ENCODE measurements around the gene CATSPER4.
"Not testable (repeated sequence)": the region's sequence is repeated elsewhere in the genome, so short reads cannot be mapped to it uniquely, and the experiment has no call there.

The CATSPER4 gene

DNA sequence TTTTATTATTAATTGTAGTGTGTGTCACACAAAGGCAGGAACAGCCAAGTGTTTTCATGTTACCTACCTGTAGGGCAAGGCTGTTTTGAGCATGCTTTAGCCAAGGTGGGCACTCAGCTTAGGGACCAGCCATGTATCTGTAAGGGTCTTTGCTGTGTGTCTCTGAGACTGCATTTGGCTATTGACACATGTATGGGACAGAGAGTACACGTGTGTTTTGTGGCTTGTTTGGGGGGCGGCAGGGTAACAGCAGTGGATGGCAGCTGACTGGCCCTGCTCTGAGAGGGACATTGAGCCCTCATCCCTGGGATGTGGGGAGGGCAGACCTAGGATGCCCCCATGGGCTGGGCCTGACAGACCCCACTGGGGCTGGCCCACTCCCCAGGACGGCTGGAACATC, 6.9 kb downstream of the CATSPER4 start:
- no peak for DNase-seq

DNA sequence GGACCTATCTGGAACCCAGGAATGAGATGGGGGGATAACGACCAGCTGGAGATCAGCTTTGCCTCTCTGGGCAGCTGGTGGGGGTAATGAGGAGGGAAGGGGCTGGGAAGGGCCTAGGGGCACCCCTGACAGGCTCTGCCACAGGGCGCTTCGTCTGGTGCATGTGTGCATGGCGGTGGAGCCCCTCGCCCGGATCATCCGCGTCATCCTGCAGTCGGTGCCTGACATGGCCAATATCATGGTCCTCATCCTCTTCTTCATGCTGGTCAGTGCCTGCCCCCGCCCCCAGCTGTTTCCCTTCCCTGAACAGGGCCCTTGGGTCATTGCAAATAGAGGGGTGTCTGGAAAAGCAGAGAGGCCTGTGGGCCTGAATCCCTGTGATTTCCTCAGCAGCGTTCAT, 7.4 kb downstream of the CATSPER4 start:
- no peak for DNase-seq

DNA sequence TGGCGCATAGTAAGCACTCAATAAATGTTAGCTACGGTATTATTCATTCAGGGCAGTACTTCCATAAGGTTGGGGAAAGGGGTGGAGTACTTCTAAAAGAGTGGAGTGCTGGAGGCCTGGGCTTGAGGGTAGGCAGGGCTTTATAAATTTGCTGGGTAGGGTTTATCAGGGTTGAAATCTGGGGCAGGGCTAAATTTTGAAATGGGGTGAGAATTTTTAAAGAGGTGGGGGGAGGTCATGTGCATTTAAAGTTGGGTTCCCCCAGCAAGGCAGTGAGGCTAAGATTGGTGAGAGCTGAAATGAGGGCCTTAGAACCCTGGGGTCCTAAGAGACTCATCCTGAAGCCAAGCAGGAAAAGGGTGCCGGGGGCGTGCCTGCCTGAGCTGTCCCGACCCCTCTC, 10.0 kb downstream of the CATSPER4 start:
- DNase-seq = no peak

DNA sequence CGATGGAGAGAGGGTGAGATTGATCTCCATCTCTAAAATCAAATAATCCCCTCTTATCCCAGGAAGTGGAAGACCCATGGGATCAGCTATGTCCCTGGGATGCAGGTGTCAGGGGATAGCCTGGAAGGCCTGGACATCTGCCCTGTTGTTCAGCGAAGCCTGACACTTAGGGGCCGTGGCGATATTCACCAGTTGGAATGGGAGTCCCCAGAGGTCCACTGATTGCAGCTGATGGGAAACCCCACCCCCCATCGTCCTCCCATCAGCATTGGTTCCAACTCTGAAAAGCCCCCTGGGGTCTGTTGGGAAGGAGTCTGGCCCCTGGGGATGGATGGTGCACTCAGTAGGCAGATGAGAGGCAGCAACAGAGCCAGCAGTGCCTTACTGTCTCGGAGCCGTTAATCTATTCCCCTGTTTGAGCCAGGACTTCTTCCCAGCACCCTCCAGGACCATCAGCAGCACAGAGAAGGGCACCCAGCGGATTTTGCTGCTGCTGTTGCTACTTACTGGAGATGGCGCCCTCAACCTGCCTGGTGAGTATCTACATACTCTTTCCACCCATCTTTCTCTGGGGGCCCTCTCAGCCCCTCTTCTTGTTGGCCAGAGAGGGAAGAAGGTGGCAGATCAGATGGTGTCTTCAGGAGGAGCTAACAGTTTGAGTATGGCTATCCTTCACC, 13.4 kb downstream of the CATSPER4 start:
- DNase-seq = no peak

DNA sequence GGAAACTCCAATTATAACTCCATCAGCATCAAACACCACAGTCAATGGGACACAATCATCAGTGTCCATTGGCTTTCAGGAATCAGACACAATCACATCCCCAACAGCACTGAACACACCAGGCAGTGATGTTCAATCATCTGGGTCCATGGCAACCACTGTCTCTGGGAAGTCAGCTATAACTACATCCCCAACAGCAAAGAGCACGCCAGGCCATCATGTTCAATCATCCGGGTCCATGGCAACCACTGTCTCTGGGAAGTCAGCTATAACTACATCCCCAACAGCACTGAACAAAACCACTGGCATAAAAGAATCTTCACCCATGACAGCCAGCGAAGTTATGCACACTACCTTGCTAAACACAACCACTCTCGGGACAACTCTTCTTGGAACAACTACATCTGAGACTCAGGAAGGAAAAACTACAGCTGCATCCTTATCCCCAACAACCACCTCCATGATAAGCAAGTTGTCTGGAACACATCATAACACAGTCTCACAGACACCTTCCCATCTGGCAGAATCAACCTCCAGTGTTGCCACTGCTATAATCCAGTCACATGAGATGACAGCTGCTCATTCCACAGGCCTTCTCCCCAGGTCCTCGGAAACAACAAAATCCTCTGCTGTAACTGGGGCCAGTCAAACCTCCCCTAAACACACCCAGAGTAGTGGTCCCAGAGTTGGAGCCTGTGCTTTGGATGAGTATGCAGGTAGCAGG, 19.9 kb downstream of the CATSPER4 start:
- no peak for DNase-seq

DNA sequence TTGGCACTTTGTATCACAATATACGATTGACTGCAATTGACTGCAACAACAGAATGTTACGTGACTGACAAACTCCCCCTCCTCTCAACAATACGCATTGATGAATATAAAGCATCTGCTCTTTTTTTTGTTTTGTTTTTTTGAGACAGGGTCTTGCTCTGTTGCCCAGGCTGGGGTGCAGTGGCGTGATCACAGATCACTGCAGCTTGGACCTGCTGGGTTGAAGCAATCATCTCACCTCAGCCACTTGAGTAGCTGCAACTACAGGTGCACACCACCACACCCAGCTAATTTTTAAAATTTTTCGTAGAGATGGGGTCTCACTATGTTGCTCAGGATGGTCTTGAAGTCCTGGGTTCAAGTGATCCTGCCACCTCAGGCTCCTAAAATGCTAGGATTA, 22.3 kb downstream of the CATSPER4 start:
- no peak for DNase-seq

DNA sequence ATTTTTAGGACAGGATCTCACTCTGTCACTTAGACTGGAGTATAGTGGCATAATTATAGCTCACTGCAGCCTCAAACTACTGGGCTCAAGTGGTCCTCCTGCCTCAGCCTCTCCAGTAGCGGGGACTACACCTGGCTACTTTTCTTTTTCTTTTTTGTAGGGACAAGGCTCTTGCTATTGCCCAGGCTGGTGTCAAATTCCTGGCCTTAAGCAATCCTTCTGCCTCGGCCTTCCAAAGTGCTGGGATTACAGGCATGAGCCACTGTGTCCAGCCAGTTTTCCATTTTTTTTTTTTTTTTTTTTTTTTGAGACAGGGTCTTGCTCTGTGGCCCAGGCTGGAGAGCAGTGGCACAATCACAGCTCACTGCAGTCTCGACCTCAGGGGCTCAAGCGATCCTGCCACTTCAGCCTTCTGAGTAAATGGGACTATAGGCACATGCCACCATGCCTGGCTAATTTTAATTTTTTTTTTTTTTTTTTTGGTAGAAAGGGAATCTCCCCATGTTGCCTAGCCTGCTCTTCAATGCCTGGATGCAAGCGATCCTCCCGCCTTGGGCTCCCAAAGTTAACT, 23.0 kb downstream of the CATSPER4 start:
- no peak for DNase-seq

DNA sequence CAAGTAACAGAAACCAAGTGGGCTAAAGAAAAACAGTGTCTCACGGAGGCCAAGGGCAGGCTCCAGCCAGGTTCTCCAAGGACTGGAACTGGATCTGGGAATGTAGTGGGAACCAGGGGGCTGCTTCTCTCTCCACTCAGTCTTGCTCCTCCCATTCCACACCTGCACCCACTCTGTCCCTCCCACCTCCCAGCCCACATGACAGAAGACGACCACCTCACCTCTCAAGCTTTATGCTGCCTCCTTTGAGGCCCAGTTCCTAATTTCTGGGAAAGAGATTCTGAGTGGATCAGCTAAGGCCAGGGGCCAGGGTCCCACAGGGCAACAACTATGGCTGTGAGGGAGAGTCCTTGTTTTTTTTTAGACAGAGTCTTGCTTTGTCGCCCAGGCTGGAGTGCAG, 24.8 kb downstream of the CATSPER4 start:
- no peak for DNase-seq

DNA sequence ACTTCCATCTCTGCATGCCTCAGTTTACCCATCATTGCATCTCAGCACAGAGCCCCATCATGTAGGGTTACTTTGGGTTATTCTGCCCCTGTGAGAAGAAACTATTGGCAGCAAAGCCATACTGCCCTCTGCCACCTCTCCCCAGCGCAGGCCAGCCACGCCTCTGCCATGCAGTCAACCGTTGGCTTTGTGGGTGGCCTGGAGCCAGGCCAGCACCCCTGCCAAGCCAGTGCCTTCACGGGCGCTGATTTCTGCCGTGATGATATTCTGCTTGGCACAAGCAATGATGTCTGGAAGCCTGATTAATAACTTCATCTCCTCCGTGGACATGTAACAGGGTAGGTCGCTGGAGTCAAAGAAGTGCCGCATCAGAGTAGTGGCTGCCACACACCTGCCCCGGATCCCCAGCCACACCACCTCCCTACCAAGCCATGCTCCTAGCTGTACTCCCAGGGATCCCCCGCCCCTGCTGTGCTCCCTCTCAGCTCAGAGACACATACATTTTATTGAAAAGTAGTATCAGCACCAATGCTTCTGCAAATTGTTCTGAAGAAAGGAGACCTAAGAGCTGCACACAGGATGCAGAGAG, 28.6 kb downstream of the CATSPER4 start:
- no peak for DNase-seq

DNA sequence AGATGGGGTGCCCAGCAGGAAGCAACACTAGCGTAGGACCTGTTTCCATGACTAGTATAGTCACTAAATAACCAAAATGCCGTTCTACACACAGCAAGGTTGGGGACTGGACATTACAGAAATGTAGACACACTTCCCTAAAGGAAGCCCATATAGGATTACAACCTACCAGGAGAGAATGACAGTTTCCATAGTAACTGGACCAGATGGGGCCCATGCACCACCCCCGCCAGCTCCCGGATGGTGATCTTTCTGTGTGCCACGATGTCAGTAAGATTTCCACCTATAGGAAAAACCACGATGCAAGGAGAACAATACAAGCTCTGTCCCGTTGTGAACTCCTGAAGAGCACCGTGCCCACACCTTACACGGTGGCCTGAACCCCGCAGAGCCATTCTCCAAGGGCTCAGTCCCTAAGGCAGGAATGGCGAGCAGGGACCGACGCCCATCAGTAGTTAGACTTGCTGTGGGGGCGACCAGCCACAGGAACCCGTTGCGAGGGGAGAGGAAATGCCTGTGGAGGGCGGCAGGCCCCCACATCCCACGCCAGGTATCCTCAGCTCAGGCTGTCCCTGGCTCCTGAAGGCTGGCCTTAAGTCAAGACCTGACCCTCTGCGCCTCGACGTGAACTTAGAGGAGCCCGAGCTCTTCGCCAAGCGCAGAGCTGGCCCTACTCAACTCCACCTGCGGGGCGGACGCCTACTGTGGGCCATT, 30.0 kb downstream of the CATSPER4 start:
- no peak for DNase-seq

DNA sequence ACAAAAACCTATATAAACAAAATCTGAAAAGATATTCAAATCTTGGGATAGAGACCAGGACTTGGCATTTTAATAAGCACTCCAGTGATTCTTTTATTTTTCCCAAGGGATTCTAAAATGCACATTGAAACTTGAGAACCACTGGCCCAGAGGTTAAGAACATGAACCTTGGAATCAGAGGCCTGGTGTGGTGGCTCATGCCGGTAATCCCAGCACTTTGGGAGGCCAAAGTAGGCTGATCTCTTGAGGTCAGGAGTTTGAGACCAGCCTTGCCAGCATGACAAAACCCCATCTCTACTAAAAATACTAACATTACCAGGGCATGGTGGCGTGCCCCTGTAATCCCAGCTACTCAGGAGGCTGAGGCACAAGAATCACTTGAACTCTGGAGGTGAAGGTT, 30.7 kb downstream of the CATSPER4 start:
- DNase-seq = no peak

DNA sequence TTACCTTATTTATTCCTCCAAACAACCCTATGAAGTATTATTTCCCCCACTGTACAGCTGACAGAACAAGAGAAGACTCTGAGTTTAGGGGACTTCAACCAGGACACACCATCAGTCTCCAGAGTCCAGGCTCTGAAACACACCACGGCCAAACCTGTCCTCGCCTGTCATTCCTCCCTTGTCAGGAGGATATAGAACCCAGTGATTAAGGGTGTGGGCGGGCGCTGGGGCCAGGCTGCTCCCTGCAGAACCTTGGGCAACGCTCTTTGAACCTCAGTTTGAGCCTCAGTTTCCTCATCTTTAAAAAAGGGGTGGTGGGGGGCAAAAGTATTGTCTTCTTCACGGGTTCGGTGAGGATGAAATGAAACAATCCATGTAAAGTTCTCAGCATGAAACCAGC, 34.2 kb downstream of the CATSPER4 start:
- DNase-seq = no peak

DNA sequence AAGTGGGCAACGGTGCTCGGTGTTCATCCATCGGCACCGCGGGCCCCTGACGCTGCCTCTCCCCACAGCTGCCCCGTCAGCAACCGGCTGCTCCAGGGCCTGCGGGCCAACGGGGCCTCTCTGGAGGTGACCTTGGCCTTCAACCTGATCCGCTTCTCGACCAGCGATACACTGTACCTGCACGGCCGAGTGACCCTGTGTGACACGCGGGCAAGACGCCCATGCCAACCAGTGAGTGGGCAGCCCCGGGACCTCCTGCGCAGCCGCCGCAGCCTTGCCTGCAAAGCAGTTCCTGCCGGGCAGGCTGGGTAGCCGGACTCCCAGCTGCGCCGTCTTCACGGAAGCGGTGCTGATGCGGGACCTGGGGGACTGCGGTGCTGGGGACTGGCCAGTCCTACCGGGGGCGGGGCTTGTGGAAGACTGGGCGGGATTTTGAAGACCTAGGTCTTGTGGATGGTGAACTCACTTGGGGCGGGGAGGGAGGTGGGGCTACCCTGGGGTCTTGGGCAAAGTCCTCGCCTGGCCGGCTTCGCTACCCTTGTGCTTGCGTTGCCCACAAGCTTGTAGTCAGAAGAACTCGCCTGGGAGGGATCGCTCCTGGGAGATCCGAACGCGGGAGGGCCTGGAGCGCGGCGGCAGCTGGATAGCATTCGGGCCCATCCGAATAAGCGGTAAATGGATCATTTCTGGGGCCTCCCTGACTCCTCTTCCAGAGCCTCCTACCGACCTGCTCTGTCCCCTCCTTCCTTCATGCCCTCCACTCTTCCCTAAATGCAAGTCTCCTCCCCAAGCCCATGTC, 34.8 kb downstream of the CATSPER4 start:
- DNase-seq = no peak

DNA sequence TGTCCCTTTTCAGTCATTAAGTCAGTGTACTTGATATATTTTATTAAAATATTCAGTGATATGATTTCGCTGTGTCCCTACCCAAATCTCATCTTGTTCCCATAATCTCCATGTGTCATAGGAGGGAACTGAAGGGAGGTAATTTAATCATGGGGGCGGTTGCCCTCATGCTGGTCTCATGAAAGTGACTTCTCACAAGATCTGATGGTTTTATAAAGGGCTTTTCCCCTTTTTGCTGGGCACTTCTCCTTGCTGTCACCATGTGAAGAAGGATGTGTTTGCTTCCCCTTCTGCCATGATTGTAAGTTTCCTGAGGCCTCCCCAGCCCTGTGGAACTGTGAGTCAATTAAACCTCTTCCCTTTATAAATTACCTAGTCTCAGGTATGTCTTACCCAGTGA, 40.3 kb downstream of the CATSPER4 start:
- DNase-seq = not testable (repeated sequence)

DNA sequence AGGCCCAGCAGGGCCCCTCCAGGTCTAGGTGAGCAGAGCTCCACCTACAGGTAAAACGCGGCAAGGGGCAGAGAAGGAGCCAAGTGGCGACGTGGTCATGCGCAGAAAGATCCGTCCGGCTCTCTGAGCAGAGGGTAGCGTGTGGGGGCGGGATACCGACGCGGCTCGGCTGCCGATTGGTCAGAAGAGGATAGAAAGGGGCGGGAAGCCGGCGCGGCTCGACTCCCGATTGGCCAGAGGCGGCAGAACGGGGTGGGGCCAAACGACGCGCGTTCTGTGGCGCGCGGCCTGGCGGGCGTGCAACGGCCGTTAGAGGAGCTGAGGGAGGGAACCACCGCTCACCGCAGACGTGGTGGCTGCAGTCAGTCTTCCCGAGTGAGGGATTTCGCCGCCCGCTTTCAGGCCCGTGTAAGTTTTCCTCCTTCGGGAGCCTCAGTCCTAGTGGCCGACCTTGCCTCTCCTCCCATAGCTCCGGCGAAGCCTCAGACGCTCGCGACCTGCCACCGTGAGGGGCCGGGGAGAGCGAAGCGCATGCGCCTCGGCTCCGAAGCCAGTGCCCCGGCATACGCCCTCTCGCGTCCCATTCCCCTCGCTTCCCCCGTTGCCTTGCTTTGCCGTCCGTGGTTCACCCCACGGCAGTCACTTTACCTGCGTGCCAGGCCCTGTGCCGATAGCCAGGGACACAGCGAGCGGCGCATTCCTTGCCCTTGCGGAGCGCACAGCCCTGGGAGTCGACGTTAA, 43.7 kb downstream of the CATSPER4 start, which contains the start of gene CEP85:
TSS of gene CEP85 (plus strand) at position 298 of the 741 bp plus-strand sequence. CDS start 5,584 bp downstream, outside the sequence.
- peak; percentile 96 for DNase-seq

DNA sequence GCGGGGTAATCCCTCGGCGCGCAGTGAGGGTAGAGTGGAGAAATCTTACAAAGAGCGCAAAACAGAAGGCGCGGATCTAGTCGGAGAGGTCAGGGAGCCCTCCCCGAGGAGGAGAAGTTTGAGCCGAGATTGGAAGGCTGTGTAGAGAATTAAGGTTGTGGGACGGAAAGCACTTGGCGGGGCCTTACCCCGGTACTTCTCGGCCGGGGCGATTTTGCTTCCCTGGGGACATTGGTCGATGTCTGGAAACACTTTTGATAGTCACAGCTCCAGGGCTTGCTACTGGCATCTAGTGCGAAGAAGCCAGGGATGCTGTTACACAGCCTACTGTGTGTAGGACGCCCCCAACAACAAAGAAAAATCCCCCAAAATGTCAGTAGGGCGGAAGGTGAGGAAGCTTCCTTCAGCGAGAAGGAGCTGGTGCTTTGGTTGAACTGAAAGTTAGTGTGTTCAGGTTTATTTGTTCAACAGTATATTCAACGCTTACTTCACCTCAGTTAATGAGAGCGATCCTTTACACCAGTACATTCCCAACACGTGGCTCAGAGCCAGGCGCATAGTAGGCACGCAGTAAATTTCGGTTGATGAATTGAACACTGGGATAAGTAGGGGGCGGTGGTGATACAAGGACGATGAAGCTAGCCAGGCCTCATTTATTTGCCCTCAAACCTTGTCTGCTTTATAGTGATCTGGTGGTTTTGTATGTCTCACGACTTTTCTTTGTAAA, 44.4 kb downstream of the CATSPER4 start:
- no peak for DNase-seq

DNA sequence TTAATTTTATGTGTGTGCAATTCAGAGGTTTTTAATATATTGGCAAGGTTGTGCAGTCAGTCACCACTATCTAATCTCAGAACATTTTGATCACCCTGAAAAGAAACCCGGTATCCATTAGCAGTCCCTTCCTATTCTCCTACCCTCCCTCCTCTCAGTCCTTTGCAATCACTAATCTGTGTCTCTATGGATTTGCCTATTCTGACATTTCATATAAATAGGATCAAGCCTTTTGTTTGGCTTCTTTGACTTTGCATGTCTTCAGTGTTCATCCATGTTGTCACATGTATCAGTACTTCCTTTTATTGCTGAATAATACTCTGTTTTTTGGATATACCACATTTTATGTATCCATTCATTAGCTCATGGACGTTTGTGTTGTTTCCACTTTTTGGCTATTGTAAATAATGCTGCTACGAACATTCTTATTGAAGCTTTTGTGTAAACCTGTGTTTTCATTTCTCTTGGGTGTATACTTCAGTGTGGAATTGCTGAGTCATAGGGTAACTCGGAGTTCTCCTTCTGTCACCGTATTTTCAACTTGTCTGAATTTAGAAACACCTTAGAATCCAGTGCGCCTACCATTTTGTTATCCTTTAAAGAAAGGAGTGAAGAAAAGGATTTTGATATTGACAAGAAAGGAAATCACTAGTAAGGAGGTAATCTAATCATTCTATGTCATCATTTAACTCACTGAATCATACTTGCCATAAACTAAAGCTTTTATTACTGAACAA, 47.0 kb downstream of the CATSPER4 start:
- DNase-seq = no peak

DNA sequence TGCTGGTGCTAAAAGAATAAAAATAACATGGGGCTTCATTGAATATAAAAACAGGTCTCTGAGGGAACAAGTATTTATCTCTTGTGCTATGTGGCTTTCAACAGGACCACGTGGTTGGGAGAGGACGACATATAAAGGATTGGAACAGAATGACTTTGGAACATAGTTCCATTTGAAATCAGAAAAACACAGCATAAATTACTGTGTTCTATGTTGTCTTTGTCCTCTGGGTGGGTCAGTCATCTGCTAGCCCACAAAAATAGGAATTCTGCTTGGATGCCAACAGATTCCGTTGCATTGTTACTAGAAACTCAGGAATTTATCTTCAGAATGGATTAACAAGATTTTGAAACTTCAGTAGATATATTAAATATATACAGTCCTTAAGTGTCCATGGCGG, 49.5 kb downstream of the CATSPER4 start:
- DNase-seq = no peak
